H1 (cell line): ENCODE measurements around the gene NDST4. TPM values are rescaled to one million over a fixed set of nuclear protein-coding genes. Genes with fewer than 3 reads are reported as not detected.

Experiments used
- CTCF ChIA-PET: fragments of 300-600 bp; sonication (Branson Sonifier 250); formaldehyde crosslinking; loops from one replicate; lab custom pipeline; 2021; ENCODE audit not compliant: partially characterized antibody; lab: Charles Lee
- POLR2A ChIA-PET: fragments of 300-600 bp; sonication (Branson Sonifier 250); formaldehyde crosslinking; loops from one replicate; lab custom pipeline; 2021; ENCODE audit warnings: inconsistent platforms; ENCODE audit not compliant: partially characterized antibody; lab: Charles Lee
- DNase-seq, 2 experiments: peaks; one replicate each; pipeline versions ENCODE4 v3.0.0 to v3.0.0-alpha.2; 2010 to 2022; ENCODE audit warnings: low spot score in 2 of 2, low read depth in 1 of 2, mixed read lengths in 1 of 2
- FAIRE-seq: peaks from 2 replicates; lab custom pipeline; 2011; peaks lifted over from hg19 to GRCh38; lab: Jason Lieb, UNC
- H2AFZ ChIP-seq: 2 replicates; pipeline ENCODE4 v1.8.1; 2012; ENCODE audit warnings: low read length, inconsistent platforms
- H2AK5ac ChIP-seq: 2 replicates; pipeline ENCODE4 v1.6.1; 2013; ENCODE audit warnings: low read depth, low read length
- H2BK120ac ChIP-seq: replicated peaks from 2 replicates; pipeline ENCODE3; 2013; ENCODE audit warnings: low read depth, low read length, inconsistent platforms
- H2BK12ac ChIP-seq: 2 replicates; pipeline ENCODE4 v1.6.1; 2013; ENCODE audit warnings: low read depth, low read length
- H2BK15ac ChIP-seq: 2 replicates; pipeline ENCODE4 v1.6.1; 2013; ENCODE audit warnings: low read length
- H2BK20ac ChIP-seq: 2 replicates; pipeline ENCODE4 v1.6.1; 2013; ENCODE audit warnings: low read length
- H2BK5ac ChIP-seq: 2 replicates; pipeline ENCODE4 v1.6.1; 2013; ENCODE audit warnings: low read depth, low read length
- H3K14ac ChIP-seq: 2 replicates; pipeline ENCODE4 v1.6.1; 2013; ENCODE audit warnings: inconsistent platforms; ENCODE audit not compliant: insufficient read length
- H3K18ac ChIP-seq: 2 replicates; pipeline ENCODE4 v1.6.1; 2013; ENCODE audit warnings: low read length; ENCODE audit errors: extremely low read depth
- H3K23ac ChIP-seq: 2 replicates; pipeline ENCODE4 v1.6.1; 2013; ENCODE audit warnings: inconsistent platforms; ENCODE audit not compliant: insufficient read length
- H3K23me2 ChIP-seq: 2 replicates; pipeline ENCODE4 v1.6.1; 2013; ENCODE audit warnings: low read depth, low read length
- H3K27ac ChIP-seq: 2 replicates; pipeline ENCODE4 v1.6.1; 2011; ENCODE audit warnings: low read depth, low read length, inconsistent platforms
- H3K27me3 ChIP-seq, 4 experiments: replicated peaks in 1 of 4; 1 replicate in 1 of 4; 2 replicates in 3 of 4; pipeline versions ENCODE4 v1.6.1 to v1.8.1; 2011 to 2013; ENCODE audit warnings: low read length in 3 of 4, mild to moderate bottlenecking in 3 of 4, inconsistent platforms in 2 of 4, mixed read lengths in 2 of 4, moderate library complexity in 1 of 4; ENCODE audit not compliant: control insufficient read depth in 3 of 4, insufficient read depth in 3 of 4; ENCODE audit errors: extremely low read depth in 1 of 4
- H3K36me3 ChIP-seq, 4 experiments: 2 replicates each; pipeline versions ENCODE4 v1.6.1 to v1.8.1; 2011 to 2013; ENCODE audit warnings: mild to moderate bottlenecking in 4 of 4, low read length in 3 of 4, moderate library complexity in 2 of 4, control low read depth in 1 of 4, inconsistent platforms in 1 of 4; ENCODE audit not compliant: insufficient read depth in 4 of 4, control insufficient read depth in 2 of 4
- H3K4ac ChIP-seq: replicated peaks from 2 replicates; pipeline ENCODE3; 2013; ENCODE audit warnings: low read length, low read depth, mixed read lengths, inconsistent platforms; ENCODE audit not compliant: insufficient read length
- H3K4me1 ChIP-seq, 4 experiments: replicated peaks in 1 of 4; 1 replicate in 1 of 4; 2 replicates in 3 of 4; pipeline versions ENCODE4 v1.6.1 to v1.8.1; 2011 to 2013; ENCODE audit warnings: low read length in 3 of 4, inconsistent platforms in 2 of 4, mixed read lengths in 1 of 4; ENCODE audit not compliant: insufficient read depth in 4 of 4, control insufficient read depth in 3 of 4
- H3K4me2 ChIP-seq, 2 experiments: 2 replicates each; pipeline versions ENCODE4 v1.6.1 to v1.8.1; 2011 to 2013; ENCODE audit warnings: low read depth in 2 of 2, low read length in 2 of 2, control low read depth in 1 of 2, inconsistent platforms in 1 of 2, mild to moderate bottlenecking in 1 of 2; ENCODE audit not compliant: insufficient read depth in 1 of 2
- H3K4me3 ChIP-seq, 4 experiments: fragments of 200-600, 300-600 bp in 1 of 4; sonication (generic), shearing (Covaris generic), sonication (Bioruptor Twin) in 1 of 4; 2 replicates each; pipeline versions ENCODE4 v1.5.1 to v1.8.1; 2011 to 2016; ENCODE audit warnings: low read length in 4 of 4, low read depth in 3 of 4, control low read depth in 2 of 4, inconsistent platforms in 2 of 4, mild to moderate bottlenecking in 2 of 4, mixed read lengths in 1 of 4, moderate library complexity in 1 of 4; ENCODE audit not compliant: insufficient read depth in 2 of 4; ENCODE audit errors: extremely low read depth in 1 of 4
- H3K56ac ChIP-seq: replicated peaks from 2 replicates; pipeline ENCODE3; 2013; ENCODE audit warnings: low read depth, mild to moderate bottlenecking, mixed read lengths, low read length, inconsistent platforms; ENCODE audit not compliant: insufficient read length
- H3K79me1 ChIP-seq: 2 replicates; pipeline ENCODE4 v1.6.1; 2013; ENCODE audit warnings: low read depth, low read length, control low read depth
- H3K79me2 ChIP-seq, 2 experiments: 2 replicates each; pipeline versions ENCODE4 v1.6.1 to v1.8.1; 2012 to 2013; ENCODE audit warnings: low read length in 2 of 2, mild to moderate bottlenecking in 2 of 2, inconsistent platforms in 1 of 2; ENCODE audit not compliant: insufficient read depth in 2 of 2, control insufficient read depth in 1 of 2
- H3K9ac ChIP-seq, 4 experiments: replicated peaks in 1 of 4; 1 replicate in 1 of 4; 2 replicates in 3 of 4; pipeline versions ENCODE4 v1.6.1 to v1.8.1; 2011 to 2013; ENCODE audit warnings: low read depth in 3 of 4, low read length in 3 of 4, control low read depth in 2 of 4, mild to moderate bottlenecking in 2 of 4, moderate library complexity in 2 of 4, inconsistent platforms in 1 of 4; ENCODE audit errors: extremely low read depth in 1 of 4
- H3K9me3 ChIP-seq, 2 experiments: 2 replicates each; pipeline versions ENCODE4 v1.6.1 to v1.8.1; 2012 to 2013; ENCODE audit warnings: mild to moderate bottlenecking in 2 of 2, moderate library complexity in 2 of 2, control low read depth in 1 of 2, inconsistent platforms in 1 of 2, low read depth in 1 of 2, low read length in 1 of 2, mixed read lengths in 1 of 2; ENCODE audit not compliant: insufficient read depth in 2 of 2
- H4K20me1 ChIP-seq, 2 experiments: replicated peaks in 1 of 2; 2 replicates each; pipeline versions ENCODE3 to v1.8.1; 2011 to 2013; ENCODE audit warnings: inconsistent platforms in 2 of 2, low read length in 2 of 2, mild to moderate bottlenecking in 1 of 2; ENCODE audit not compliant: insufficient read depth in 2 of 2, control insufficient read depth in 1 of 2
- H4K5ac ChIP-seq: 2 replicates; pipeline ENCODE4 v1.6.1; 2013; ENCODE audit warnings: low read length, low read depth, mixed read lengths, inconsistent platforms; ENCODE audit not compliant: insufficient read length
- H4K8ac ChIP-seq: 2 replicates; pipeline ENCODE4 v1.8.0; 2013; ENCODE audit warnings: mild to moderate bottlenecking, moderate library complexity, low read length, inconsistent platforms; ENCODE audit not compliant: insufficient read depth; ENCODE audit errors: extremely low read depth
- H4K91ac ChIP-seq: replicated peaks from 2 replicates; pipeline ENCODE3; 2013; ENCODE audit warnings: low read length, mixed read lengths, inconsistent platforms; ENCODE audit not compliant: insufficient read length
- BACH1 ChIP-seq: IDR thresholded peaks from 2 replicates; pipeline ENCODE4 v1.6.1; 2012; ENCODE audit warnings: low read length, improper control_type of control experiment
- CBX5 ChIP-seq: fragments of 300-800, 300-1000 bp; sonication (generic); IDR thresholded peaks from 2 replicates; pipeline ENCODE4 v1.7.1; 2016; ENCODE audit warnings: antibody characterized with exemption, low read length, low read depth
- CTBP2 ChIP-seq: IDR thresholded peaks from 2 replicates; pipeline ENCODE4 v1.7.0; 2011; ENCODE audit warnings: borderline replicate concordance, mild to moderate bottlenecking, moderate library complexity, mixed read lengths, low read length; ENCODE audit not compliant: insufficient read depth, insufficient read length
- JUND ChIP-seq: IDR thresholded peaks from 2 replicates; pipeline ENCODE4 v1.6.1; 2011; ENCODE audit warnings: mild to moderate bottlenecking, improper control_type of control experiment, low read length
- KDM5A ChIP-seq: fragments of 200-600 bp; IDR thresholded peaks from 2 replicates; pipeline ENCODE4 v1.7.1; 2012; ENCODE audit warnings: mild to moderate bottlenecking, low read length, inconsistent platforms, mixed read lengths
- RAD21 ChIP-seq, 2 experiments: IDR thresholded peaks in 1 of 2; conservative IDR thresholded peaks in 1 of 2; 2 replicates each; pipeline ENCODE4 v1.6.1; 2011; ENCODE audit warnings: low read depth in 2 of 2, low read length in 2 of 2, improper control_type of control experiment in 1 of 2, inconsistent platforms in 1 of 2, mild to moderate bottlenecking in 1 of 2, moderate library complexity in 1 of 2
- SIN3A ChIP-seq, 2 experiments: IDR thresholded peaks in 1 of 2; conservative IDR thresholded peaks in 1 of 2; 2 replicates each; pipeline ENCODE4 v1.6.1; 2011 to 2012; ENCODE audit warnings: low read length in 2 of 2, improper control_type of control experiment in 1 of 2, low read depth in 1 of 2, mild to moderate bottlenecking in 1 of 2
- WGBS, 2 experiments: shearing (Covaris generic) in 1 of 2; methylation state at CpG; one replicate each; pipeline versions ENCODE4 v1.1.6 to v1.1.7; 2013 to 2015; ENCODE audit warnings: low lambda C conversion rate in 2 of 2, mixed read lengths in 2 of 2, inconsistent platforms in 1 of 2, low coverage in 1 of 2, missing lambda C conversion rate in 1 of 2; ENCODE audit not compliant: insufficient replicate concordance in 2 of 2, insufficient coverage in 1 of 2, insufficient read length in 1 of 2; ENCODE audit errors: extremely low coverage in 1 of 2, missing lambda C conversion rate in 1 of 2; 5-methylcytosine and 5-hydroxymethylcytosine counted together
- polyA plus RNA-seq, 7 experiments: library from polyadenylated mRNA; depleted of rRNA in 3 of 7; stranded (reverse) in 5 of 7; unstranded in 2 of 7; fragments of >200 nt in 5 of 7; fragments of 200-250 nt in 2 of 7; gene quantifications; 1 replicate in 5 of 7; 2 replicates in 1 of 7; 4 replicates in 1 of 7; pipeline versions ENCODE4 v1.2.1 to v1.2.3, GENCODE V29; 2011 to 2013; ENCODE audit warnings: missing spikeins in 2 of 7, mixed read lengths in 2 of 7
- total RNA-seq: library from RNA; stranded (reverse); fragmentation: NEBNext Ultra II Directional; extraction: Animal tissue kit (Norgen Biotek cat#: 25700); gene quantifications from 2 replicates; pipeline ENCODE4 v1.2.1, GENCODE V29; 2021
- TF ChIP-seq, protein P1 (sequence below): IDR thresholded peaks from 2 replicates; pipeline ENCODE4 v1.6.1; 2012; ENCODE audit warnings: inconsistent platforms
- TF ChIP-seq, protein P2 (sequence below), 3 experiments: IDR thresholded peaks; 1 replicate in 2 of 3; 2 replicates in 1 of 3; pipeline versions ENCODE4 v1.5.1 to v1.6.1; 2011; ENCODE audit warnings: low read length in 3 of 3, mild to moderate bottlenecking in 3 of 3, inconsistent platforms in 2 of 3, low read depth in 1 of 3, moderate library complexity in 1 of 3; ENCODE audit not compliant: insufficient read depth in 1 of 3; ENCODE audit errors: control extremely low read depth in 1 of 3

The NDST4 gene
- total and polyA plus RNA-seq, 2 of the 8 experiments (the other 6 are each of a cell fraction or from before 2014, with no cell fraction given) = 0.02 TPM; not detected in 1

DNA sequence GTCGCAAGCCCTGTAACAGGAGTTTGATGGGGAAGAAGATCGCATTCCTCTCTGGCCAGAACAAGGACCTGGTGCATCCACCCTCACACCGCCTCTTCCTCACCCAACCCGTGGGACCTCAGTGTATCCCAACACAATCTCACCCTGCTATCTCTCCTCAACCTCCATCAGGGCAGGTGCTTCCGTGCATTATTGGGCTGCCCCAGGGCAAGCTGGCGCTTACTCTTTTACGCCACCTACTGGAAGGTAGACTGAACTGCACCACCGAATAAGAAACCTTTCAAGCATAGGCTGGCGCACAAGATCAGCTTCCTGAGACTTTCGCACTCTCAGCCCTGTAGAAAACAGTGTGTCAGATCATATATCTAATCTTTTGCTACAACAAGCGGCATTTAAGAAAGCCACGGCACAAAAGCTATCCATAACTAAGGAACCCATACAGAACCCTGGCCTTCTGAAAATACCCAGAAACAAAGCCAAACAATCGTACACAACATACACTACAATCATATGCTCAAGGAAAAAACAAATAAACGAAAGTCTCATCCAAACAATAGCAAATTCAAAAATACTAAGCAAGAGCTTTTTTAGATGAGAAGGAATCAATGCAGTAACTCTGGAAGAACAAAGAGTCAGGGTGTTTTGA lies 305.5 kb downstream of the NDST4 start:
- Histone ChIP-seq H4K20me1 (no peaks in the 10 kb centered on the region), H3K56ac (no peak overlapping the region), H3K23ac (no peak overlapping the region), H3K79me1 (no peaks in the 10 kb centered on the region), H2BK15ac (no peak overlapping the region), H3K27ac (no peak overlapping the region), H3K23me2 (no peaks in the 10 kb centered on the region), H3K4me3 (no peak overlapping the region), H2BK12ac (no peak overlapping the region), H2AK5ac (no peak overlapping the region), H3K14ac (no peak overlapping the region), H2AFZ (peak overlapping the region; percentile 67), H4K8ac (no peak overlapping the region), H2BK5ac (no peak overlapping the region), H3K4me1 (no peaks in the 10 kb centered on the region), H4K5ac (no peak overlapping the region), H2BK20ac (no peak overlapping the region), H3K9ac (no peak overlapping the region), H3K4me2 (no peak overlapping the region), H4K91ac (no peak overlapping the region), H3K18ac (no peak overlapping the region), H2BK120ac (no peak overlapping the region), H3K79me2 (no peaks in the 10 kb centered on the region), H3K9me3 (no peaks in the 10 kb centered on the region), H3K36me3 (no peaks in the 10 kb centered on the region), H3K4ac (no peak overlapping the region), H3K27me3 (no peaks in the 10 kb centered on the region)
- DNase-seq = peak; percentile 15 to 64
- POLR2A ChIA-PET = no interaction called here
- CTCF ChIA-PET = interaction anchor here (0.6 to 3.3 kb wide), 40 partner anchors 8 to 543 kb away, joined by 3 to 29 read pairs (median 4); no protein-coding TSS in a partner anchor
- 44% methylated on average over 14 of the region's 14 CpGs; no CpG with 5 or more reads in 1 of the 2 experiments for WGBS, 2 experiments
- peak; percentile 98 for FAIRE-seq
- no peak for TF ChIP-seq SIN3A (conservative IDR thresholded peaks at IDR 0.05 in 1 of 2, IDR thresholded peaks at IDR 0.05 in 1 of 2; ENCODE audit: low read depth in 1 of 2, low read length in 2 of 2)
- TF ChIP-seq KDM5A = no peak
- TF ChIP-seq CTBP2 = no peak
- TF ChIP-seq, protein P1, sequence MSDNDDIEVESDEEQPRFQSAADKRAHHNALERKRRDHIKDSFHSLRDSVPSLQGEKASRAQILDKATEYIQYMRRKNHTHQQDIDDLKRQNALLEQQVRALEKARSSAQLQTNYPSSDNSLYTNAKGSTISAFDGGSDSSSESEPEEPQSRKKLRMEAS = peak; percentile 60
- TF ChIP-seq RAD21 (IDR thresholded peaks at IDR 0.05 in 1 of 2, conservative IDR thresholded peaks at IDR 0.05 in 1 of 2; ENCODE audit: low read depth in 2 of 2, low read length in 2 of 2) = peak; percentile 84 to 88
- TF ChIP-seq JUND = no peak
- TF ChIP-seq CBX5 = no peak
- TF ChIP-seq BACH1 = no peak
- TF ChIP-seq, protein P2, sequence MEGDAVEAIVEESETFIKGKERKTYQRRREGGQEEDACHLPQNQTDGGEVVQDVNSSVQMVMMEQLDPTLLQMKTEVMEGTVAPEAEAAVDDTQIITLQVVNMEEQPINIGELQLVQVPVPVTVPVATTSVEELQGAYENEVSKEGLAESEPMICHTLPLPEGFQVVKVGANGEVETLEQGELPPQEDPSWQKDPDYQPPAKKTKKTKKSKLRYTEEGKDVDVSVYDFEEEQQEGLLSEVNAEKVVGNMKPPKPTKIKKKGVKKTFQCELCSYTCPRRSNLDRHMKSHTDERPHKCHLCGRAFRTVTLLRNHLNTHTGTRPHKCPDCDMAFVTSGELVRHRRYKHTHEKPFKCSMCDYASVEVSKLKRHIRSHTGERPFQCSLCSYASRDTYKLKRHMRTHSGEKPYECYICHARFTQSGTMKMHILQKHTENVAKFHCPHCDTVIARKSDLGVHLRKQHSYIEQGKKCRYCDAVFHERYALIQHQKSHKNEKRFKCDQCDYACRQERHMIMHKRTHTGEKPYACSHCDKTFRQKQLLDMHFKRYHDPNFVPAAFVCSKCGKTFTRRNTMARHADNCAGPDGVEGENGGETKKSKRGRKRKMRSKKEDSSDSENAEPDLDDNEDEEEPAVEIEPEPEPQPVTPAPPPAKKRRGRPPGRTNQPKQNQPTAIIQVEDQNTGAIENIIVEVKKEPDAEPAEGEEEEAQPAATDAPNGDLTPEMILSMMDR (IDR thresholded peaks at IDR 0.05; ENCODE audit: control extremely low read depth in 1 of 3, insufficient read depth in 1 of 3, low read depth in 1 of 3, low read length in 3 of 3) = peak; percentile 72 to 95 (median 84)
